IMR-90 (cell line): Measurements from ENCODE around the gene HMG20A. TPM values are rescaled to one million over a fixed set of nuclear protein-coding genes. Genes with fewer than 3 reads are reported as not detected.

ENCODE experiments used
- ATAC-seq: fragments of 200-7000 bp; cut with Tn5 transposase; 2 replicates; pipeline ENCODE4 v1.9.1; 2020; ENCODE audit warnings: low read depth, mild to moderate bottlenecking, moderate library complexity
- BruUV-seq: library from RNA; stranded (reverse); fragments of 400-500 nt; replicated peaks from 2 replicates; lab custom pipeline; 2021; lab: Mats Ljungman, UMichigan
- CTCF ChIA-PET: fragments of 300-600 bp; formaldehyde crosslinking; extraction: SDS; loops from one replicate; lab custom pipeline; 2021; ENCODE audit warnings: antibody characterized with exemption; lab: Yijun Ruan, JAX
- POLR2A ChIA-PET: fragments of 300-600 bp; sonication (Branson Sonifier 250); formaldehyde crosslinking; loops from one replicate; lab custom pipeline; 2022; ENCODE audit warnings: antibody characterized with exemption; ENCODE audit not compliant: unreplicated experiment; lab: Charles Lee
- DNase-seq: peaks from one replicate; pipeline ENCODE4 v3.0.0; 2013
- H2AFZ ChIP-seq: replicated peaks from 2 replicates; pipeline ENCODE3; 2013; ENCODE audit warnings: low read length, mild to moderate bottlenecking; ENCODE audit not compliant: poor library complexity
- H2AK5ac ChIP-seq: 2 replicates; pipeline ENCODE4 v1.6.1; 2013; ENCODE audit warnings: low read depth, low read length, inconsistent platforms
- H2AK9ac ChIP-seq: replicated peaks from 2 replicates; pipeline ENCODE3; 2013; ENCODE audit warnings: mild to moderate bottlenecking, low read depth, low read length, moderate library complexity; ENCODE audit not compliant: poor library complexity
- H2BK120ac ChIP-seq: 2 replicates; pipeline ENCODE4 v1.6.1; 2013; ENCODE audit warnings: low read depth, low read length, inconsistent platforms
- H2BK15ac ChIP-seq: 3 replicates; pipeline ENCODE4 v1.6.1; 2013; ENCODE audit warnings: low read depth, low read length, inconsistent platforms
- H2BK20ac ChIP-seq: 2 replicates; pipeline ENCODE4 v1.6.1; 2013; ENCODE audit warnings: low read depth, mild to moderate bottlenecking, inconsistent platforms, low read length, moderate library complexity
- H2BK5ac ChIP-seq: 2 replicates; pipeline ENCODE4 v1.6.1; 2013; ENCODE audit warnings: mild to moderate bottlenecking, low read depth, low read length, inconsistent platforms; ENCODE audit not compliant: poor library complexity, severe bottlenecking
- H3K14ac ChIP-seq: replicated peaks from 2 replicates; pipeline ENCODE4 v1.6.1; 2013; ENCODE audit warnings: low read depth, low read length, inconsistent platforms
- H3K18ac ChIP-seq: 2 replicates; pipeline ENCODE4 v1.6.1; 2013; ENCODE audit warnings: low read depth, low read length, control low read depth
- H3K23ac ChIP-seq: 2 replicates; pipeline ENCODE4 v1.6.1; 2013; ENCODE audit warnings: low read depth, low read length, inconsistent platforms
- H3K27ac ChIP-seq: 2 replicates; pipeline ENCODE4 v1.5.1; 2013; ENCODE audit warnings: mild to moderate bottlenecking, control low read depth, low read length; ENCODE audit not compliant: insufficient read depth
- H3K27me3 ChIP-seq: 2 replicates; pipeline ENCODE4 v1.6.1; 2013; ENCODE audit warnings: low read length; ENCODE audit not compliant: control insufficient read depth, insufficient read depth
- H3K36me3 ChIP-seq: 2 replicates; pipeline ENCODE4 v1.6.1; 2013; ENCODE audit warnings: low read length, mixed read lengths; ENCODE audit not compliant: control insufficient read depth, insufficient read depth
- H3K4ac ChIP-seq: 2 replicates; pipeline ENCODE4 v1.6.1; 2013; ENCODE audit warnings: low read depth, low read length, inconsistent platforms
- H3K4me1 ChIP-seq: 2 replicates; pipeline ENCODE4 v1.6.1; 2013; ENCODE audit warnings: low read length, mixed read lengths; ENCODE audit not compliant: control insufficient read depth, insufficient read depth
- H3K4me2 ChIP-seq: 2 replicates; pipeline ENCODE4 v1.6.1; 2013; ENCODE audit warnings: low read depth, mild to moderate bottlenecking, control low read depth, low read length, moderate library complexity
- H3K4me3 ChIP-seq: 2 replicates; pipeline ENCODE4 v1.5.1; 2013; ENCODE audit warnings: low read depth, mild to moderate bottlenecking, control low read depth, low read length, moderate library complexity; ENCODE audit not compliant: insufficient read depth
- H3K56ac ChIP-seq: 2 replicates; pipeline ENCODE4 v1.6.1; 2013; ENCODE audit warnings: low read length, inconsistent platforms; ENCODE audit not compliant: insufficient read depth; ENCODE audit errors: extremely low read depth
- H3K79me1 ChIP-seq, 2 experiments: 2 replicates each; pipeline ENCODE4 v1.6.1; 2013; ENCODE audit warnings: low read length in 2 of 2, inconsistent platforms in 1 of 2, low read depth in 1 of 2
- H3K9ac ChIP-seq: 2 replicates; pipeline ENCODE4 v1.6.1; 2013; ENCODE audit warnings: low read depth, low read length, control low read depth
- H3K9me1 ChIP-seq: 2 replicates; pipeline ENCODE4 v1.6.1; 2013; ENCODE audit warnings: low read length, inconsistent platforms; ENCODE audit not compliant: insufficient read depth
- H3K9me3 ChIP-seq: 2 replicates; pipeline ENCODE4 v1.6.1; 2013; ENCODE audit warnings: low read length; ENCODE audit not compliant: control insufficient read depth, insufficient read depth
- H4K20me1 ChIP-seq: 2 replicates; pipeline ENCODE4 v1.6.1; 2013; ENCODE audit warnings: low read length, inconsistent platforms; ENCODE audit not compliant: insufficient read depth
- H4K5ac ChIP-seq: 2 replicates; pipeline ENCODE4 v1.6.1; 2013; ENCODE audit warnings: mild to moderate bottlenecking, low read depth, low read length, control low read depth
- H4K8ac ChIP-seq, 2 experiments: 2 replicates each; pipeline ENCODE4 v1.6.1; 2013; ENCODE audit warnings: low read depth in 2 of 2, low read length in 2 of 2, control low read depth in 1 of 2, inconsistent platforms in 1 of 2
- H4K91ac ChIP-seq: 2 replicates; pipeline ENCODE4 v1.6.1; 2013; ENCODE audit warnings: low read depth, low read length, inconsistent platforms; ENCODE audit not compliant: insufficient read depth
- BHLHE40 ChIP-seq: fragments of 150-350 bp; IDR thresholded peaks from 2 replicates; pipeline ENCODE4 v1.6.1; 2016; ENCODE audit warnings: mild to moderate bottlenecking, low read depth, low read length
- CEBPB ChIP-seq: IDR thresholded peaks from 2 replicates; pipeline ENCODE4 v1.6.1; 2012; ENCODE audit warnings: low read depth, low read length, improper control_type of control experiment
- CHD1 ChIP-seq: IDR thresholded peaks from 2 replicates; pipeline ENCODE4 v1.6.1; 2012; ENCODE audit warnings: low read depth, low read length, improper control_type of control experiment
- CTCF ChIP-seq: conservative IDR thresholded peaks from 2 replicates; pipeline ENCODE4 v1.5.1; 2012; ENCODE audit warnings: mild to moderate bottlenecking, low read depth, low read length, improper control_type of control experiment
- ELK1 ChIP-seq: fragments of 150-350 bp; IDR thresholded peaks from 2 replicates; pipeline ENCODE4 v1.6.1; 2016; ENCODE audit warnings: low read depth, mild to moderate bottlenecking, low read length, moderate library complexity, borderline replicate concordance
- FOS ChIP-seq: fragments of 150-350 bp; IDR thresholded peaks from 2 replicates; pipeline ENCODE4 v1.6.1; 2016; ENCODE audit warnings: low read depth, low read length
- MAFK ChIP-seq: IDR thresholded peaks from 2 replicates; pipeline ENCODE4 v1.6.1; 2012; ENCODE audit warnings: low read depth, low read length, improper control_type of control experiment
- MAZ ChIP-seq: IDR thresholded peaks from 2 replicates; pipeline ENCODE4 v1.6.1; 2012; ENCODE audit warnings: low read depth, mild to moderate bottlenecking, low read length, improper control_type of control experiment, moderate library complexity, borderline replicate concordance
- MXI1 ChIP-seq: IDR thresholded peaks from 2 replicates; pipeline ENCODE4 v1.6.1; 2012; ENCODE audit warnings: low read depth, mild to moderate bottlenecking, low read length, moderate library complexity, borderline replicate concordance
- NFE2L2 ChIP-seq: fragments of 150-350 bp; IDR thresholded peaks from 2 replicates; pipeline ENCODE4 v1.6.1; 2016; ENCODE audit warnings: low read depth, mild to moderate bottlenecking, low read length
- POLR2A ChIP-seq: IDR thresholded peaks from 2 replicates; pipeline ENCODE4 v1.6.1; 2012; ENCODE audit warnings: mild to moderate bottlenecking, low read depth, low read length
- RAD21 ChIP-seq: IDR thresholded peaks from 2 replicates; pipeline ENCODE4 v1.6.1; 2012; ENCODE audit warnings: low read length, improper control_type of control experiment
- RCOR1 ChIP-seq: IDR thresholded peaks from 2 replicates; pipeline ENCODE4 v1.6.1; 2012; ENCODE audit warnings: mild to moderate bottlenecking, low read length, improper control_type of control experiment; ENCODE audit not compliant: insufficient replicate concordance
- RFX5 ChIP-seq: IDR thresholded peaks from 2 replicates; pipeline ENCODE4 v1.8.0; 2012; ENCODE audit warnings: low read depth, mild to moderate bottlenecking, low read length, moderate library complexity
- SMC3 ChIP-seq: fragments of 150-350 bp; IDR thresholded peaks from 2 replicates; pipeline ENCODE4 v1.6.1; 2016; ENCODE audit warnings: low read depth, mild to moderate bottlenecking, antibody characterized with exemption, low read length, moderate library complexity
- USF2 ChIP-seq: fragments of 150-350 bp; IDR thresholded peaks from 2 replicates; pipeline ENCODE4 v1.6.1; 2017; ENCODE audit warnings: mild to moderate bottlenecking, antibody characterized with exemption, low read length, low read depth
- dilution Hi-C: fragments of 300-500 bp; cut with HindIII; formaldehyde crosslinking; loops from one replicate; pipeline ENCODE4 v1.14.3; 2018; ENCODE audit warnings: low sequenced_read_pairs; ENCODE audit not compliant: unreplicated experiment
- in situ Hi-C: fragments of 300-500 bp; cut with MboI; formaldehyde crosslinking; loops from 3 replicates; pipeline ENCODE4 v1.14.3; 2019; ENCODE audit warnings: low sequenced_read_pairs, inconsistent platforms, mixed read lengths
- intact Hi-C: fragments of 100-400 bp; cut with micrococcal nuclease; formaldehyde crosslinking; loops from 2 replicates; pipeline ENCODE4 v1.10.0; 2022
- polyA plus RNA-seq, 3 experiments: library from polyadenylated mRNA; depleted of rRNA; stranded (reverse); fragments of >200 nt; gene quantifications; 2 replicates each; pipeline ENCODE4 v1.2.3, GENCODE V29; 2012; ENCODE audit warnings: low replicate concordance in 1 of 3
- total RNA-seq: library from RNA; depleted of rRNA; stranded (reverse); fragments of >200 nt; gene quantifications from 2 replicates; pipeline ENCODE4 v1.2.3, GENCODE V29; 2012

HMG20A gene
- total and polyA plus RNA-seq, 2 of the 4 experiments (the other 2 are of a cell fraction) = 22.3 to 25.3 TPM

GRCh38 chr15:77473328-77473727 lies 52.6 kb downstream of the HMG20A start:
- H3K9me1 ChIP-seq = peaks cover 2% of the 10 kb centered on the region; the same call in 1 of the 2 replicates
- peaks cover 14% of the 10 kb centered on the region for H3K36me3 ChIP-seq
- no peak overlapping the region for H4K5ac ChIP-seq
- H2AFZ ChIP-seq = no peak overlapping the region
- POLR2A ChIA-PET = no interaction called here
- intact Hi-C loops = no loop called here
- no peak overlapping the region for H4K8ac ChIP-seq
- ATAC-seq = no peak
- H3K4me2 ChIP-seq = no peak overlapping the region
- DNase-seq = no peak
- CTCF ChIA-PET = no interaction called here
- no peak overlapping the region for H3K4me3 ChIP-seq
- no peak overlapping the region for H2AK9ac ChIP-seq
- no peak overlapping the region for H2AK5ac ChIP-seq
- in situ Hi-C loops = no loop called here
- no peak overlapping the region for H3K56ac ChIP-seq
- no peak overlapping the region for H3K23ac ChIP-seq
- peaks cover 2% of the 10 kb centered on the region; the same call in 1 of the 2 replicates for H3K4me1 ChIP-seq
- no peak overlapping the region for H2BK15ac ChIP-seq
- no peaks in the 10 kb centered on the region for H3K27me3 ChIP-seq
- H3K18ac ChIP-seq = no peak overlapping the region
- H2BK20ac ChIP-seq = no peak overlapping the region
- no TSS peak for BruUV-seq
- no peak overlapping the region for H3K4ac ChIP-seq
- H2BK5ac ChIP-seq = no peak overlapping the region
- no peak overlapping the region for H3K9ac ChIP-seq
- H4K20me1 ChIP-seq = no peaks in the 10 kb centered on the region
- no peak overlapping the region for H3K27ac ChIP-seq
- peaks cover 3 to 10% of the 10 kb centered on the region in 2 experiments; a peak in 2 of 4 replicates for H3K79me1 ChIP-seq
- no peak overlapping the region for H4K91ac ChIP-seq
- TF ChIP-seq SMC3 = no peak
- TF ChIP-seq FOS = no peak
- no peak for TF ChIP-seq CHD1
- no peak for TF ChIP-seq NFE2L2
- TF ChIP-seq ELK1 = no peak
- TF ChIP-seq MAFK = no peak
- TF ChIP-seq RCOR1 = no peak
- no peak for TF ChIP-seq RAD21
- TF ChIP-seq MAZ = no peak
- TF ChIP-seq RFX5 = no peak
- TF ChIP-seq CEBPB = no peak
- TF ChIP-seq BHLHE40 = no peak
- no peak for TF ChIP-seq USF2
- no peak for TF ChIP-seq CTCF
- no peak for TF ChIP-seq MXI1
- TF ChIP-seq POLR2A = no peak
- no peaks in the 10 kb centered on the region for H3K9me3 ChIP-seq
- H2BK120ac ChIP-seq = no peak overlapping the region
- dilution Hi-C loops = no loop called here
- H3K14ac ChIP-seq = no peak overlapping the region
